NCI-H510A (cell line): ENCODE measurements around the gene SUV39H1.
A peak's percentile ranks its signal among the peaks of the same experiment; 100 is the strongest.
"Not testable (repeated sequence)": the region's sequence is repeated elsewhere in the genome, so short reads cannot be mapped to it uniquely, and the experiment has no call there.

Experiments used
- DNase-seq: peaks from one replicate; lab custom pipeline; 2025; lab: John Stamatoyannopoulos, UW

Gene SUV39H1

GRCh38 chrX:48688531-48689150, 7.9 kb upstream of the SUV39H1 start:
- DNase-seq, result no peak

GRCh38 chrX:48689208-48689920, 7.2 kb upstream of the SUV39H1 start:
- no peak for DNase-seq

- not testable (repeated sequence) for DNase-seq
Observed at GRCh38 chrX:48691746-48692145, 4.8 kb upstream of the SUV39H1 start.

- DNase-seq, result no peak
Observed at GRCh38 chrX:48694776-48695533, 1.6 kb upstream of the SUV39H1 start.

- DNase-seq, result no peak
Observed at GRCh38 chrX:48695534-48695896, 1.0 kb upstream of the SUV39H1 start.

GRCh38 chrX:48695925-48696300, 621 bp upstream of the SUV39H1 start:
- DNase-seq, result no peak

- DNase-seq, result peak; percentile 12
Observed at GRCh38 chrX:48696909-48697727, 584 bp downstream of the SUV39H1 start.

GRCh38 chrX:48698306-48698705, 1.8 kb downstream of the SUV39H1 start:
- DNase-seq, result no peak

GRCh38 chrX:48700246-48700645, 3.7 kb downstream of the SUV39H1 start:
- DNase-seq, result no peak

GRCh38 chrX:48700951-48701653, 4.6 kb downstream of the SUV39H1 start:
- DNase-seq, result no peak

GRCh38 chrX:48702032-48702431, 5.5 kb downstream of the SUV39H1 start:
- no peak for DNase-seq

GRCh38 chrX:48702716-48703115, 6.2 kb downstream of the SUV39H1 start:
- DNase-seq, result no peak

GRCh38 chrX:48703228-48703627, 6.7 kb downstream of the SUV39H1 start:
- no peak for DNase-seq

- no peak for DNase-seq
Observed at GRCh38 chrX:48703642-48704481, 7.3 kb downstream of the SUV39H1 start.

GRCh38 chrX:48705871-48706270, 9.3 kb downstream of the SUV39H1 start:
- DNase-seq, result no peak

GRCh38 chrX:48709522-48710112, 13.1 kb downstream of the SUV39H1 start:
- no peak for DNase-seq

GRCh38 chrX:48711162-48711928, 14.8 kb downstream of the SUV39H1 start:
- DNase-seq, result no peak

- DNase-seq, result no peak
Observed at GRCh38 chrX:48711929-48712505, 15.5 kb downstream of the SUV39H1 start.

- no peak for DNase-seq
Observed at GRCh38 chrX:48713847-48714246, 17.3 kb downstream of the SUV39H1 start.
